Esophagus squamous epithelium (tissue), 4 donors: Measurements from ENCODE around the gene KCNJ3.

Experiments
- POLR2A ChIP-seq, 4 donors: fragments of 450-650 bp; IDR thresholded peaks; one replicate each; pipeline ENCODE4 v1.6.1; 2017; ENCODE audit warnings: antibody characterized with exemption in 4 of 4, mild to moderate bottlenecking in 4 of 4, moderate library complexity in 3 of 4
- TF ChIP-seq, protein P1 (sequence below), 6 experiments: fragments of 450-650 bp in 4 of 6; fragments of 200-600 bp in 2 of 6; sonication (generic) in 2 of 6; IDR thresholded peaks; one replicate each; pipeline ENCODE4 v1.5.1; 2016 to 2019; ENCODE audit warnings: antibody characterized with exemption in 6 of 6, mild to moderate bottlenecking in 4 of 6, moderate library complexity in 4 of 6

DNA sequence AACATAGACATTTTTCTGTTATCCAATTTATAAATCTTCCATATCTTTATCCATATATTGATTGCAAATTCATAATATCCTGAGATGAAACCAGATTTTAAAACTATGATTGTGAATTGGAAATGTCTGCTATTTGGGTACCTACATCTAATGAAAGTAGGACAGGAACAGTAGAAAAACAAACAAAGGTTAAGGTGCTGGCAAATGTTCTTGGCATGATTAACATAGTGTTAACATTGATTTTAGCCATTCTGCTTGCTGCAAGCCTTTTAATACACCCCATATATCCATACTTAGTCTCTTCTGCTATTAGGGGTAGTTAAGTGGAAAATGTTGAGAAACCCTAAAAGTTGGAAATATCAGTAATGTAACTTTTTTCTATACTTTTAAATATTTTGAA, 152.0 kb downstream of the KCNJ3 start:
- TF ChIP-seq POLR2A (IDR thresholded peaks at IDR 0.05): no peak
- TF ChIP-seq, protein P1, sequence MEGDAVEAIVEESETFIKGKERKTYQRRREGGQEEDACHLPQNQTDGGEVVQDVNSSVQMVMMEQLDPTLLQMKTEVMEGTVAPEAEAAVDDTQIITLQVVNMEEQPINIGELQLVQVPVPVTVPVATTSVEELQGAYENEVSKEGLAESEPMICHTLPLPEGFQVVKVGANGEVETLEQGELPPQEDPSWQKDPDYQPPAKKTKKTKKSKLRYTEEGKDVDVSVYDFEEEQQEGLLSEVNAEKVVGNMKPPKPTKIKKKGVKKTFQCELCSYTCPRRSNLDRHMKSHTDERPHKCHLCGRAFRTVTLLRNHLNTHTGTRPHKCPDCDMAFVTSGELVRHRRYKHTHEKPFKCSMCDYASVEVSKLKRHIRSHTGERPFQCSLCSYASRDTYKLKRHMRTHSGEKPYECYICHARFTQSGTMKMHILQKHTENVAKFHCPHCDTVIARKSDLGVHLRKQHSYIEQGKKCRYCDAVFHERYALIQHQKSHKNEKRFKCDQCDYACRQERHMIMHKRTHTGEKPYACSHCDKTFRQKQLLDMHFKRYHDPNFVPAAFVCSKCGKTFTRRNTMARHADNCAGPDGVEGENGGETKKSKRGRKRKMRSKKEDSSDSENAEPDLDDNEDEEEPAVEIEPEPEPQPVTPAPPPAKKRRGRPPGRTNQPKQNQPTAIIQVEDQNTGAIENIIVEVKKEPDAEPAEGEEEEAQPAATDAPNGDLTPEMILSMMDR (IDR thresholded peaks at IDR 0.05): no peak
